GM18526 (cell line): ENCODE data around the gene BSG.

Source experiments
- POLR2A ChIP-seq: IDR thresholded peaks from 3 replicates; pipeline ENCODE4 v1.6.1; 2011; ENCODE audit not compliant: insufficient read length; ENCODE audit errors: extremely low read depth

The BSG gene

GRCh38 chr19:613732-614567, 41.6 kb downstream of the BSG start:
- TF ChIP-seq POLR2A = no peak

- TF ChIP-seq POLR2A = no peak
These were observed 43.2 kb downstream of the BSG start for GRCh38 chr19:615619-616018.

GRCh38 chr19:616062-616700, 43.8 kb downstream of the BSG start:
- no peak for TF ChIP-seq POLR2A

- TF ChIP-seq POLR2A = no peak
These were observed 44.5 kb downstream of the BSG start for GRCh38 chr19:616747-617526.

GRCh38 chr19:617551-618246, 45.3 kb downstream of the BSG start:
- TF ChIP-seq POLR2A = no peak

- TF ChIP-seq POLR2A = no peak
These were observed 45.8 kb downstream of the BSG start for GRCh38 chr19:618247-618619.

GRCh38 chr19:618674-619285, 46.4 kb downstream of the BSG start:
- TF ChIP-seq POLR2A = no peak

GRCh38 chr19:619286-620002, 47.0 kb downstream of the BSG start:
- TF ChIP-seq POLR2A = no peak

GRCh38 chr19:620166-620862, 47.9 kb downstream of the BSG start:
- TF ChIP-seq POLR2A = no peak

- TF ChIP-seq POLR2A = no peak
These were observed 49.4 kb downstream of the BSG start for GRCh38 chr19:621819-622218.

GRCh38 chr19:622666-623065, 50.3 kb downstream of the BSG start:
- TF ChIP-seq POLR2A = no peak

- no peak for TF ChIP-seq POLR2A
These were observed 51.0 kb downstream of the BSG start for GRCh38 chr19:623175-623916.

GRCh38 chr19:623974-624373, 51.6 kb downstream of the BSG start:
- TF ChIP-seq POLR2A = no peak
